ENCODE results near the gene SMKR1. TPM values are rescaled to one million over a fixed set of nuclear protein-coding genes. Genes with fewer than 3 reads are reported as not detected.

SMKR1 gene
- total RNA-seq, 1 donor from 2014 or later: not detected

DNA sequence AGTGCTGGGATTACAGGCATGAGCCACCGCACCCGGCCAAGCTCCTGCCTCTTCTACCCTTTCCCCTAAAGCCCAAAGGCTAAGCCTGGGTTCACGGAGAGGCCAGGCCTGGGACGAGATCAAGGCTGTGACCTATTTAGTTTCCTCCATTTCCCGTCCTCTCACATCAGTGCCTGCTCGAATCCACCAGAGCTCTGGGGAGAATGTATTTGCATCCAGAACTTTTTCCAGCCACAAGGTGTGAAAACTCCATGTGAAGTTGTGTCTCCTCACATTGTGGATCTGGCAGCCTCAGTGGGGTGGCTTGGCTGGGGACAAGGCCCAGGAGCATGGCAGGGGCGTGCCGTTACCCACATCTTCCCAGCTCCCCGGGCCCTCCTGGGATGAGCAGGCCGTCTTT is 38.0 kb downstream of the SMKR1 start:
- FAIRE-seq: no peak

GRCh38 chr7:129544700-129545099 is 42.4 kb downstream of the SMKR1 start:
- Histone ChIP-seq H2AFZ (ENCODE audit: low read depth, low read length) (no peak overlapping the region), H3K27ac (ENCODE audit: low read depth, low read length) (no peak overlapping the region), H3K9ac (ENCODE audit: low read length) (no peak overlapping the region), H3K4me3 (ENCODE audit: insufficient read depth, low read depth, low read length) (no peak overlapping the region), H3K4me1 (ENCODE audit: insufficient read depth, low read length) (no peaks in the 10 kb centered on the region), H3K27me3 (ENCODE audit: insufficient read depth, low read length) (no peaks in the 10 kb centered on the region), H3K79me2 (ENCODE audit: insufficient read depth, low read length) (no peaks in the 10 kb centered on the region), H3K4me2 (ENCODE audit: low read length) (no peak overlapping the region), H4K20me1 (ENCODE audit: insufficient read depth, low read length) (no peaks in the 10 kb centered on the region), H3K9me3 (ENCODE audit: insufficient read depth, low read depth, low read length) (no peaks in the 10 kb centered on the region), H3K36me3 (ENCODE audit: insufficient read depth, low read length) (no peaks in the 10 kb centered on the region)
- DNase-seq (ENCODE audit: low read depth) (no peak), FAIRE-seq (no peak)
- Mint-ChIP-seq H3K4me1 (ENCODE audit: low read depth, unreplicated experiment) (no peaks in the 10 kb centered on the region), H3K27me3 (ENCODE audit: low read depth, unreplicated experiment) (peaks cover 23% of the 10 kb centered on the region), H3K27ac (ENCODE audit: unreplicated experiment) (no peak overlapping the region), H3K36me3 (ENCODE audit: low read depth, unreplicated experiment) (no peaks in the 10 kb centered on the region), H3K4me3 (ENCODE audit: unreplicated experiment) (no peak overlapping the region), H3K9me3 (ENCODE audit: unreplicated experiment) (no peaks in the 10 kb centered on the region)
- TF ChIP-seq EZH2 (IDR thresholded peaks at IDR 0.05; ENCODE audit: insufficient read depth, low read length) (no peak), CTCF (IDR thresholded peaks at IDR 0.05; ENCODE audit: insufficient read depth, low read depth, low read length) (no peak)

More for the DNA sequence above, 38.0 kb downstream of the SMKR1 start:
- no peaks in the 10 kb centered on the region for H3K27me3 ChIP-seq (ENCODE audit: insufficient read depth, low read length)
- H3K4me3 ChIP-seq (ENCODE audit: insufficient read depth, low read depth, low read length): no peak overlapping the region
- no peak overlapping the region for H3K9ac ChIP-seq (ENCODE audit: low read length)
- Mint-ChIP-seq H3K27ac (ENCODE audit: unreplicated experiment) (no peak overlapping the region), H3K4me1 (ENCODE audit: low read depth, unreplicated experiment) (peaks cover 10% of the 10 kb centered on the region), H3K4me3 (ENCODE audit: unreplicated experiment) (no peak overlapping the region), H3K9me3 (ENCODE audit: unreplicated experiment) (peaks cover 2% of the 10 kb centered on the region), H3K27me3 (ENCODE audit: low read depth, unreplicated experiment) (peaks cover 30% of the 10 kb centered on the region), H3K36me3 (ENCODE audit: low read depth, unreplicated experiment) (no peaks in the 10 kb centered on the region)
- no peaks in the 10 kb centered on the region for H3K9me3 ChIP-seq (ENCODE audit: insufficient read depth, low read depth, low read length)
- no peaks in the 10 kb centered on the region for H3K79me2 ChIP-seq (ENCODE audit: insufficient read depth, low read length)
- H3K4me2 ChIP-seq (ENCODE audit: low read length): no peak overlapping the region
- TF ChIP-seq EZH2 (IDR thresholded peaks at IDR 0.05; ENCODE audit: insufficient read depth, low read length): no peak
- no peak for TF ChIP-seq CTCF (IDR thresholded peaks at IDR 0.05; ENCODE audit: insufficient read depth, low read depth, low read length)
- no peaks in the 10 kb centered on the region for H3K36me3 ChIP-seq (ENCODE audit: insufficient read depth, low read length)
- H3K4me1 ChIP-seq (ENCODE audit: insufficient read depth, low read length): no peaks in the 10 kb centered on the region
- no peaks in the 10 kb centered on the region for H4K20me1 ChIP-seq (ENCODE audit: insufficient read depth, low read length)
- no peak overlapping the region for H3K27ac ChIP-seq (ENCODE audit: low read depth, low read length)
- no peak overlapping the region for H2AFZ ChIP-seq (ENCODE audit: low read depth, low read length)
- DNase-seq (ENCODE audit: low read depth): no peak

- Histone ChIP-seq H3K79me2 (ENCODE audit: insufficient read depth, low read length) (no peaks in the 10 kb centered on the region), H3K27ac (ENCODE audit: low read depth, low read length) (no peak overlapping the region), H3K36me3 (ENCODE audit: insufficient read depth, low read length) (no peaks in the 10 kb centered on the region), H4K20me1 (ENCODE audit: insufficient read depth, low read length) (no peaks in the 10 kb centered on the region), H3K27me3 (ENCODE audit: insufficient read depth, low read length) (no peaks in the 10 kb centered on the region), H3K4me3 (ENCODE audit: insufficient read depth, low read depth, low read length) (no peak overlapping the region), H3K9me3 (ENCODE audit: insufficient read depth, low read depth, low read length) (no peaks in the 10 kb centered on the region), H3K4me2 (ENCODE audit: low read length) (no peak overlapping the region), H2AFZ (ENCODE audit: low read depth, low read length) (no peak overlapping the region), H3K9ac (ENCODE audit: low read length) (no peak overlapping the region), H3K4me1 (ENCODE audit: insufficient read depth, low read length) (no peaks in the 10 kb centered on the region)
- no peak overlapping the region for H3K27ac Mint-ChIP-seq (ENCODE audit: unreplicated experiment)
- H3K9me3 Mint-ChIP-seq (ENCODE audit: unreplicated experiment): no peaks in the 10 kb centered on the region
- DNase-seq (ENCODE audit: low read depth) (no peak), FAIRE-seq (no peak)
- no peaks in the 10 kb centered on the region for H3K4me1 Mint-ChIP-seq (ENCODE audit: low read depth, unreplicated experiment)
- peaks cover 12% of the 10 kb centered on the region for H3K27me3 Mint-ChIP-seq (ENCODE audit: low read depth, unreplicated experiment)
- TF ChIP-seq CTCF (IDR thresholded peaks at IDR 0.05; ENCODE audit: insufficient read depth, low read depth, low read length) (no peak), EZH2 (IDR thresholded peaks at IDR 0.05; ENCODE audit: insufficient read depth, low read length) (no peak)
- no peak overlapping the region for H3K4me3 Mint-ChIP-seq (ENCODE audit: unreplicated experiment)
- H3K36me3 Mint-ChIP-seq (ENCODE audit: low read depth, unreplicated experiment): no peaks in the 10 kb centered on the region
Measured at GRCh38 chr7:129550693-129551360, 48.5 kb downstream of the SMKR1 start.
